Activated naive CD8-positive, alpha-beta T cell treated with anti-CD3 and anti-CD28 coated beads for 36 hours (primary cell): ENCODE data around the gene PBX1. TPM values are rescaled to one million over a fixed set of nuclear protein-coding genes. Genes with fewer than 3 reads are reported as not detected.

Experiments used
- DNase-seq: peaks from one replicate; pipeline ENCODE4 v3.0.0; 2021
- H3K27ac Mint-ChIP-seq: one replicate; pipeline ENCODE4 v1.8.0; 2022; ENCODE audit warnings: mild to moderate bottlenecking, moderate library complexity, mixed read lengths
- H3K27me3 Mint-ChIP-seq: one replicate; pipeline ENCODE4 v1.8.0; 2022; ENCODE audit warnings: mild to moderate bottlenecking, mixed read lengths
- H3K36me3 Mint-ChIP-seq: one replicate; pipeline ENCODE4 v1.8.0; 2021; ENCODE audit warnings: mild to moderate bottlenecking, mixed read lengths
- H3K4me1 Mint-ChIP-seq: one replicate; pipeline ENCODE4 v1.8.0; 2021; ENCODE audit warnings: mixed read lengths
- H3K4me3 Mint-ChIP-seq: one replicate; pipeline ENCODE4 v1.8.0; 2022; ENCODE audit warnings: mild to moderate bottlenecking, moderate library complexity, mixed read lengths
- H3K9me3 Mint-ChIP-seq: one replicate; pipeline ENCODE4 v1.8.0; 2022; ENCODE audit warnings: mixed read lengths
- total RNA-seq, 2 experiments: library from RNA; stranded (reverse); gene quantifications; one replicate each; pipeline ENCODE4 v1.2.3, GENCODE V29; 2021

The PBX1 gene
- total RNA-seq, 2 experiments from 2014 or later, result 0.04 TPM; not detected in 1

GRCh38 chr1:164781972-164782371 is 223.0 kb downstream of the PBX1 start:
- H3K27ac Mint-ChIP-seq, result no peak overlapping the region
- H3K9me3 Mint-ChIP-seq, result no peaks in the 10 kb centered on the region

GRCh38 chr1:164783778-164784555 is 225.0 kb downstream of the PBX1 start:
- no peak overlapping the region for H3K4me3 Mint-ChIP-seq
- H3K36me3 Mint-ChIP-seq, result no peaks in the 10 kb centered on the region
- peaks cover 10% of the 10 kb centered on the region for H3K27me3 Mint-ChIP-seq
- DNase-seq, result no peak
- H3K4me1 Mint-ChIP-seq, result no peaks in the 10 kb centered on the region
- no peaks in the 10 kb centered on the region for H3K9me3 Mint-ChIP-seq
- no peak overlapping the region for H3K27ac Mint-ChIP-seq

More at GRCh38 chr1:164781972-164782371, 223.0 kb downstream of the PBX1 start:
- Mint-ChIP-seq H3K36me3 (no peaks in the 10 kb centered on the region), H3K4me3 (no peak overlapping the region), H3K4me1 (no peaks in the 10 kb centered on the region), H3K27me3 (no peaks in the 10 kb centered on the region)
- no peak for DNase-seq

- no peak overlapping the region for H3K4me3 Mint-ChIP-seq
- DNase-seq, result no peak
- no peaks in the 10 kb centered on the region for H3K9me3 Mint-ChIP-seq
- H3K27ac Mint-ChIP-seq, result no peak overlapping the region
- H3K27me3 Mint-ChIP-seq, result peaks cover 10% of the 10 kb centered on the region
- H3K36me3 Mint-ChIP-seq, result no peaks in the 10 kb centered on the region
- no peaks in the 10 kb centered on the region for H3K4me1 Mint-ChIP-seq
Measured at GRCh38 chr1:164784960-164785359, 226.0 kb downstream of the PBX1 start.

GRCh38 chr1:164785841-164786534 is 227.0 kb downstream of the PBX1 start:
- Mint-ChIP-seq H3K27ac (no peak overlapping the region), H3K36me3 (no peaks in the 10 kb centered on the region), H3K4me1 (no peaks in the 10 kb centered on the region), H3K4me3 (no peak overlapping the region), H3K9me3 (no peaks in the 10 kb centered on the region), H3K27me3 (peaks cover 10% of the 10 kb centered on the region)
- DNase-seq, result no peak

GRCh38 chr1:164786980-164787833 is 228.2 kb downstream of the PBX1 start:
- Mint-ChIP-seq H3K4me3 (no peak overlapping the region), H3K27ac (no peak overlapping the region), H3K4me1 (no peaks in the 10 kb centered on the region), H3K27me3 (peaks cover 10% of the 10 kb centered on the region), H3K9me3 (no peaks in the 10 kb centered on the region), H3K36me3 (no peaks in the 10 kb centered on the region)
- DNase-seq, result peak; percentile 54

GRCh38 chr1:164787834-164788231 is 228.8 kb downstream of the PBX1 start:
- no peak for DNase-seq
- Mint-ChIP-seq H3K4me1 (no peaks in the 10 kb centered on the region), H3K27me3 (peaks cover 10% of the 10 kb centered on the region), H3K27ac (no peak overlapping the region), H3K36me3 (no peaks in the 10 kb centered on the region), H3K9me3 (no peaks in the 10 kb centered on the region), H3K4me3 (no peak overlapping the region)

GRCh38 chr1:164790081-164790480 is 231.1 kb downstream of the PBX1 start:
- Mint-ChIP-seq H3K27ac (no peak overlapping the region), H3K4me3 (no peak overlapping the region), H3K36me3 (no peaks in the 10 kb centered on the region), H3K4me1 (no peaks in the 10 kb centered on the region), H3K27me3 (peaks cover 10% of the 10 kb centered on the region), H3K9me3 (no peaks in the 10 kb centered on the region)
- DNase-seq, result no peak

GRCh38 chr1:164792410-164793004 is 233.5 kb downstream of the PBX1 start:
- Mint-ChIP-seq H3K27ac (no peak overlapping the region), H3K4me3 (no peak overlapping the region), H3K36me3 (no peaks in the 10 kb centered on the region), H3K4me1 (no peaks in the 10 kb centered on the region), H3K27me3 (peaks cover 6% of the 10 kb centered on the region), H3K9me3 (no peaks in the 10 kb centered on the region)
- DNase-seq, result no peak

GRCh38 chr1:164794356-164794755 is 235.4 kb downstream of the PBX1 start:
- Mint-ChIP-seq H3K27me3 (no peaks in the 10 kb centered on the region), H3K36me3 (no peaks in the 10 kb centered on the region), H3K4me1 (no peaks in the 10 kb centered on the region), H3K27ac (no peak overlapping the region), H3K9me3 (no peaks in the 10 kb centered on the region), H3K4me3 (no peak overlapping the region)
- DNase-seq, result no peak

- H3K9me3 Mint-ChIP-seq, result no peaks in the 10 kb centered on the region
- H3K27ac Mint-ChIP-seq, result no peak overlapping the region
- no peak for DNase-seq
- H3K4me3 Mint-ChIP-seq, result no peak overlapping the region
- H3K4me1 Mint-ChIP-seq, result no peaks in the 10 kb centered on the region
- H3K36me3 Mint-ChIP-seq, result no peaks in the 10 kb centered on the region
- no peaks in the 10 kb centered on the region for H3K27me3 Mint-ChIP-seq
Measured at GRCh38 chr1:164796916-164797315, 237.9 kb downstream of the PBX1 start.

GRCh38 chr1:164801246-164801731 is 242.3 kb downstream of the PBX1 start:
- peaks cover 4% of the 10 kb centered on the region for H3K27me3 Mint-ChIP-seq
- no peaks in the 10 kb centered on the region for H3K4me1 Mint-ChIP-seq
- H3K27ac Mint-ChIP-seq, result no peak overlapping the region
- DNase-seq, result no peak
- H3K9me3 Mint-ChIP-seq, result no peaks in the 10 kb centered on the region
- no peaks in the 10 kb centered on the region for H3K36me3 Mint-ChIP-seq
- no peak overlapping the region for H3K4me3 Mint-ChIP-seq

GRCh38 chr1:164801791-164802502 is 243.0 kb downstream of the PBX1 start:
- Mint-ChIP-seq H3K27me3 (peaks cover 4% of the 10 kb centered on the region), H3K36me3 (no peaks in the 10 kb centered on the region), H3K27ac (no peak overlapping the region), H3K4me3 (no peak overlapping the region), H3K9me3 (no peaks in the 10 kb centered on the region), H3K4me1 (no peaks in the 10 kb centered on the region)
- no peak for DNase-seq

GRCh38 chr1:164802529-164803282 is 243.7 kb downstream of the PBX1 start:
- Mint-ChIP-seq H3K27ac (no peak overlapping the region), H3K4me3 (no peak overlapping the region), H3K27me3 (peaks cover 4% of the 10 kb centered on the region), H3K4me1 (no peaks in the 10 kb centered on the region), H3K36me3 (no peaks in the 10 kb centered on the region), H3K9me3 (no peaks in the 10 kb centered on the region)
- no peak for DNase-seq

GRCh38 chr1:164803366-164803765 is 244.4 kb downstream of the PBX1 start:
- Mint-ChIP-seq H3K4me1 (no peaks in the 10 kb centered on the region), H3K27me3 (peaks cover 4% of the 10 kb centered on the region), H3K9me3 (no peaks in the 10 kb centered on the region), H3K27ac (no peak overlapping the region), H3K36me3 (no peaks in the 10 kb centered on the region), H3K4me3 (no peak overlapping the region)
- DNase-seq, result no peak
